K562 (cell line): ENCODE measurements around the gene WFIKKN1. TPM values are rescaled to one million over a fixed set of nuclear protein-coding genes. Genes with fewer than 3 reads are reported as not detected.

Source experiments
- ATAC-seq: fragments of 200-7000 bp; cut with Tn5 transposase; 3 replicates; pipeline ENCODE4 v1.9.1; 2020; ENCODE audit warnings: moderate library complexity
- BruUV-seq: library from RNA; stranded (reverse); fragments of 400-500 nt; replicated peaks from 2 replicates; lab custom pipeline; 2021; lab: Mats Ljungman, UMichigan
- CTCF ChIA-PET: fragments of 300-600 bp; formaldehyde crosslinking; extraction: SDS; loops from one replicate; lab custom pipeline; 2021; ENCODE audit warnings: low intra/inter-chr PET ratio; lab: Yijun Ruan, JAX
- POLR2A ChIA-PET: fragments of 300-600, 350-650 bp; sonication (Branson Sonifier 250); formaldehyde crosslinking; extraction: SDS; loops from one replicate; lab custom pipeline; 2021; ENCODE audit warnings: antibody characterized with exemption, inconsistent platforms; lab: Yijun Ruan, JAX
- DNase-seq, 4 experiments: peaks; one replicate each; pipeline versions ENCODE4 v3.0.0 to v3.0.0-alpha.2; 2011 to 2018; ENCODE audit warnings: low spot score in 3 of 4, mixed read lengths in 3 of 4; ENCODE audit errors: extremely low read depth in 1 of 4
- FAIRE-seq: peaks from 2 replicates; lab custom pipeline; 2011; peaks lifted over from hg19 to GRCh38; lab: Jason Lieb, UNC
- H2AFZ ChIP-seq: 2 replicates; pipeline ENCODE4 v1.6.0; 2011; ENCODE audit warnings: low read depth, low read length, control low read depth, inconsistent platforms
- H3K27ac ChIP-seq: fragments of 200-600 bp; 3 replicates; pipeline ENCODE4 v1.8.0; 2011; ENCODE audit warnings: low read depth, mild to moderate bottlenecking, control low read depth, inconsistent platforms, low read length, moderate library complexity, mixed read lengths; ENCODE audit errors: extremely low read depth
- H3K27me3 ChIP-seq, 2 experiments: fragments of 300-600 bp in 1 of 2; 2 replicates in 1 of 2; 3 replicates in 1 of 2; pipeline versions ENCODE4 v1.6.0 to v1.8.0; 2011; ENCODE audit warnings: inconsistent platforms in 2 of 2, low read length in 2 of 2, mild to moderate bottlenecking in 1 of 2, mixed read lengths in 1 of 2, moderate library complexity in 1 of 2; ENCODE audit not compliant: control insufficient read depth in 2 of 2, insufficient read depth in 2 of 2
- H3K36me3 ChIP-seq: fragments of 300-600 bp; 3 replicates; pipeline ENCODE4 v1.8.0; 2011; ENCODE audit warnings: mild to moderate bottlenecking, low read length, inconsistent platforms; ENCODE audit not compliant: control insufficient read depth, insufficient read depth
- H3K4me1 ChIP-seq, 2 experiments: fragments of 200-600 bp in 1 of 2; replicated peaks in 1 of 2; 2 replicates in 1 of 2; 3 replicates in 1 of 2; pipeline versions ENCODE4 v1.5.1 to v1.8.0; 2011; ENCODE audit warnings: inconsistent platforms in 2 of 2, low read length in 2 of 2, mild to moderate bottlenecking in 1 of 2, mixed read lengths in 1 of 2, moderate library complexity in 1 of 2; ENCODE audit not compliant: control insufficient read depth in 2 of 2, insufficient read depth in 2 of 2
- H3K4me2 ChIP-seq: 2 replicates; pipeline ENCODE4 v1.6.1; 2011; ENCODE audit warnings: low read length, control low read depth, inconsistent platforms, mixed read lengths; ENCODE audit not compliant: insufficient read depth
- H3K4me3 ChIP-seq: fragments of 200-600 bp; sonication (generic), shearing (Covaris generic); 2 replicates; pipeline ENCODE4 v1.5.1; 2016; ENCODE audit warnings: control low read depth, inconsistent platforms
- H3K79me2 ChIP-seq: fragments of 200-600 bp; 3 replicates; pipeline ENCODE4 v1.8.0; 2011; ENCODE audit warnings: low read length, inconsistent platforms; ENCODE audit not compliant: control insufficient read depth, insufficient read depth
- H3K9ac ChIP-seq, 2 experiments: 2 replicates each; pipeline versions ENCODE4 v1.6.0 to v1.6.1; 2011; ENCODE audit warnings: low read depth in 2 of 2, low read length in 2 of 2, control low read depth in 1 of 2, inconsistent platforms in 1 of 2, mild to moderate bottlenecking in 1 of 2, mixed read lengths in 1 of 2; ENCODE audit not compliant: insufficient read depth in 1 of 2
- H3K9me1 ChIP-seq: one replicate; pipeline ENCODE4 v1.6.0; 2011; ENCODE audit warnings: inconsistent platforms, mild to moderate bottlenecking, low read length, moderate library complexity; ENCODE audit not compliant: control insufficient read depth, insufficient read depth
- H3K9me3 ChIP-seq: replicated peaks from 2 replicates; pipeline ENCODE4 v1.5.1; 2011; ENCODE audit warnings: low read depth, low read length, inconsistent platforms; ENCODE audit not compliant: control insufficient read depth, insufficient read depth
- H4K20me1 ChIP-seq: replicated peaks from 2 replicates; pipeline ENCODE4 v1.6.1; 2011; ENCODE audit warnings: low read length, inconsistent platforms, mixed read lengths; ENCODE audit not compliant: control insufficient read depth, insufficient read depth
- HEY1 ChIP-seq: fragments of 250-450 bp; sonication (Bioruptor Pico); IDR thresholded peaks from 2 replicates; pipeline ENCODE4 v1.5.0; 2020; ENCODE audit warnings: mild to moderate bottlenecking, moderate library complexity, borderline replicate concordance
- POLR2G ChIP-seq: fragments of 200-400 bp; formaldehyde crosslinking; IDR thresholded peaks from 2 replicates; pipeline ENCODE4 v1.6.1; 2017; ENCODE audit warnings: low read depth, mild to moderate bottlenecking, antibody characterized with exemption, low read length, moderate library complexity
- ZNF143 ChIP-seq: sonication (generic); formaldehyde crosslinking; IDR thresholded peaks from 2 replicates; pipeline ENCODE4 v1.9.0; 2022; ENCODE audit warnings: mild to moderate bottlenecking, missing genetic modification reagents
- WGBS: fragments of 100-300 bp; shearing (Covaris generic); methylation state at CpG from one replicate; pipeline ENCODE4 v1.1.6; 2016; ENCODE audit warnings: low coverage, mixed read lengths; ENCODE audit not compliant: insufficient coverage; ENCODE audit errors: missing lambda C conversion rate; 5-methylcytosine and 5-hydroxymethylcytosine counted together
- in situ Hi-C: fragments of 300-500 bp; cut with MboI; formaldehyde crosslinking; loops from 4 replicates; pipeline ENCODE4 v1.15.0; 2018; ENCODE audit warnings: inconsistent platforms, mixed read lengths
- intact Hi-C: fragments of 100-400 bp; cut with micrococcal nuclease; formaldehyde crosslinking; loops from 2 replicates; pipeline ENCODE4 v1.14.2; 2022
- polyA plus RNA-seq, 8 experiments: library from polyadenylated mRNA; depleted of rRNA in 4 of 8; stranded (reverse) in 5 of 8; unstranded in 3 of 8; fragments of >200 nt; fragmentation: Nextera tagmentation in 2 of 8; fragmentation: Illumina TruSeq in 1 of 8; extraction: Ambion mirVana in 2 of 8; extraction: Trizol in 1 of 8; gene quantifications; 2 replicates each; pipeline versions ENCODE4 v1.2.1 to v1.2.3, GENCODE V29; 2011 to 2014; ENCODE audit warnings: inconsistent platforms in 1 of 8, missing spikeins in 1 of 8
- total RNA-seq, 7 experiments: library from RNA; depleted of rRNA in 6 of 7; stranded (reverse); fragments of >200 nt in 6 of 7; fragmentation: Illumina TruSeq in 2 of 7; extraction: Trizol in 2 of 7; gene quantifications; 2 replicates each; pipeline versions ENCODE4 v1.2.1 to v1.2.3, GENCODE V29; 2011 to 2021; ENCODE audit warnings: low replicate concordance in 1 of 7
- TF ChIP-seq, protein P1 (sequence below): sonication (generic); formaldehyde crosslinking; IDR thresholded peaks from 2 replicates; pipeline ENCODE4 v1.8.1; 2023; ENCODE audit warnings: mild to moderate bottlenecking, missing genetic modification reagents

Gene WFIKKN1
- total and polyA plus RNA-seq, 9 of the 15 experiments (the other 6 are each of a cell fraction or from before 2014, with no cell fraction given), result 0.14 to 1.1 (median 0.50) TPM; not detected in 4

DNA sequence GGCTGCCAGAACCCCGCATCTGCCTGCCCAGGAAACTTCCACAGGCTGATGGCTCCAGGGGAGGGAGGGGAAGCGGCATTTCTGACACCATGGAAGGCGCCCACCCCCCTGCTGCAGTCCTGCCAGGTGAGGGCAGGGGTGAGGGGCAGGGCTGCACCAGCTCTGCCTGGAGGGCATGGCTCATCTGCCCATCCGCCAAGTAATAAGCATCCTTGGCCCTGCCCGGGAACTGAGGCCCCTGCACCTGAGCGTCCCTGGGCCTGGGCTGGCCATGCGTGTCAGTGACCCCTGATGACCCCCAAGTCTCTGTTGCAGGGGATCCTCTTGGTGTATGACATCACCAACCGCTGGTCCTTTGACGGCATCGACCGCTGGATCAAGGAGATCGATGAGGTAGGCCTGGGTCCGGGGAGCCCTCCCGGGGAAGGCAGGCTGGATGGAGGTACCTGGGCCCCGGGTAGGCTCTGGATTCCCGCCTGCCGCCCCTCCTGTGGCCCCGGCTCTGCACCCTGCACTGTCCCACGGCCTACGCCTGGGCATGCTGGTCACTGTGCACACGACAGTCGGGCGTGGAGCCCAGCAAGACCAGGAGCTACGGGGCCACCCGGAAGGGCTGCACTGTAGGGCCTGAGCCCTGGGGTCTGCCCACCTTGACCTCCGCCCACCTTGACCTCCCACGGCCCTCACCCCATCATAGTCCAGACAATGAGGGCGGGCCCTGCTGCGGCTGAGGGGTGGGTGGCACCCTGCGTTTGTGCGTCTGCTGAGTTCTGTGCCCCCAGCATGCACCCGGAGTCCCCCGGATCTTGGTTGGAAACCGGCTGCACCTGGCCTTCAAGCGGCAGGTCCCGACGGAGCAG lies 5.4 kb upstream of the WFIKKN1 start:
- no TSS peak for BruUV-seq
- in situ Hi-C loops (no loop called here), intact Hi-C loops (no loop called here)
- POLR2A ChIA-PET, result interaction anchor here (0.6 to 2.1 kb wide), 2 partner anchors 11 to 40 kb away, joined by 4 to 8 read pairs; partner anchors contain the start of gene METTL26
- 91% methylated on average over 28 of the region's 37 CpGs for WGBS
- no peak for TF ChIP-seq ZNF143 (CRISPR knock-in tag)
- TF ChIP-seq POLR2G, result peak; percentile 31; the same call in 1 of the 2 replicates
- TF ChIP-seq HEY1 (CRISPR knock-in tag), result no peak
- TF ChIP-seq, protein P1, sequence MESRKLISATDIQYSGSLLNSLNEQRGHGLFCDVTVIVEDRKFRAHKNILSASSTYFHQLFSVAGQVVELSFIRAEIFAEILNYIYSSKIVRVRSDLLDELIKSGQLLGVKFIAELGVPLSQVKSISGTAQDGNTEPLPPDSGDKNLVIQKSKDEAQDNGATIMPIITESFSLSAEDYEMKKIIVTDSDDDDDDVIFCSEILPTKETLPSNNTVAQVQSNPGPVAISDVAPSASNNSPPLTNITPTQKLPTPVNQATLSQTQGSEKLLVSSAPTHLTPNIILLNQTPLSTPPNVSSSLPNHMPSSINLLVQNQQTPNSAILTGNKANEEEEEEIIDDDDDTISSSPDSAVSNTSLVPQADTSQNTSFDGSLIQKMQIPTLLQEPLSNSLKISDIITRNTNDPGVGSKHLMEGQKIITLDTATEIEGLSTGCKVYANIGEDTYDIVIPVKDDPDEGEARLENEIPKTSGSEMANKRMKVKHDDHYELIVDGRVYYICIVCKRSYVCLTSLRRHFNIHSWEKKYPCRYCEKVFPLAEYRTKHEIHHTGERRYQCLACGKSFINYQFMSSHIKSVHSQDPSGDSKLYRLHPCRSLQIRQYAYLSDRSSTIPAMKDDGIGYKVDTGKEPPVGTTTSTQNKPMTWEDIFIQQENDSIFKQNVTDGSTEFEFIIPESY (CRISPR knock-in tag), result peak; percentile 49; the same call in 1 of the 2 replicates
- CTCF ChIA-PET, result no interaction called here
- Histone ChIP-seq H3K4me3 (no peak overlapping the region), H3K4me2 (no peak overlapping the region), H3K9me1 (no peaks in the 10 kb centered on the region), H3K9me3 (no peaks in the 10 kb centered on the region), H3K4me1 (peaks cover 32 to 93% of the 10 kb centered on the region in 2 experiments), H2AFZ (no peak overlapping the region), H3K9ac (peak overlapping the region in 1 of 2 experiments; percentile 26; a peak in 1 of 4 replicates), H4K20me1 (no peaks in the 10 kb centered on the region), H3K79me2 (peaks cover 17% of the 10 kb centered on the region; the same call in 2 of the 3 replicates), H3K27ac (no peak overlapping the region), H3K36me3 (peaks cover 23% of the 10 kb centered on the region; the same call in 2 of the 3 replicates), H3K27me3 (no peaks in the 10 kb centered on the region)
- ATAC-seq (no peak), FAIRE-seq (no peak), DNase-seq (no peak)
